HCT116 (cell line): ENCODE results near the gene RFTN1. TPM values are rescaled to one million over a fixed set of nuclear protein-coding genes. Genes with fewer than 3 reads are reported as not detected.

Experiments used
- ATAC-seq: fragments of 200-7000 bp; cut with Tn5 transposase; 2 replicates; pipeline ENCODE4 v1.9.1; 2020; ENCODE audit warnings: mild to moderate bottlenecking, moderate library complexity
- BruUV-seq: library from RNA; stranded (reverse); fragments of 400-500 nt; replicated peaks from 2 replicates; lab custom pipeline; 2021; lab: Mats Ljungman, UMichigan
- CTCF ChIA-PET: fragments of 300-600 bp; sonication (Branson Sonifier 250); formaldehyde crosslinking; loops from one replicate; lab custom pipeline; 2021; ENCODE audit warnings: antibody characterized with exemption; lab: Charles Lee
- POLR2A ChIA-PET: fragments of 300-600, 350-600 bp; sonication (Branson Sonifier 250); formaldehyde crosslinking; loops from one replicate; lab custom pipeline; 2021; ENCODE audit warnings: antibody characterized with exemption; lab: Charles Lee
- RAD21 ChIA-PET, 2 experiments: fragments of 300-600 bp; sonication (Branson Sonifier 250); formaldehyde crosslinking; loops; one replicate each; lab custom pipeline; 2023; ENCODE audit warnings: low total read pairs in 2 of 2; ENCODE audit not compliant: uncharacterized antibody in 2 of 2, unreplicated experiment in 2 of 2, low non-redundant PET in 1 of 2; lab: Charles Lee
- DNase-seq: peaks from one replicate; pipeline ENCODE4 v3.0.0-alpha.2; 2010; ENCODE audit warnings: low read depth, low spot score
- H2AFZ ChIP-seq: fragments of 200-600 bp; shearing (Covaris generic), sonication (generic); 2 replicates; pipeline ENCODE4 v1.6.1; 2017; ENCODE audit warnings: low read depth, mixed run types, mixed read lengths, antibody characterized with exemption, low read length; ENCODE audit not compliant: poor library complexity, severe bottlenecking
- H3K27ac ChIP-seq: 2 replicates; pipeline ENCODE4 v1.5.1; 2012; ENCODE audit warnings: low read depth, low read length
- H3K27me3 ChIP-seq: fragments of 200-600 bp; sonication (generic); 2 replicates; pipeline ENCODE4 v1.6.1; 2016; ENCODE audit warnings: mixed run types, low read length, mixed read lengths; ENCODE audit not compliant: insufficient read depth
- H3K36me3 ChIP-seq, 2 experiments: fragments of 200-500 bp in 1 of 2; fragments of 200-600 bp in 1 of 2; sonication (Bioruptor generic) in 1 of 2; sonication (generic) in 1 of 2; 2 replicates each; pipeline versions ENCODE4 v1.5.1 to v1.6.1; 2014 to 2016; ENCODE audit warnings: low read length in 2 of 2, inconsistent platforms in 1 of 2, mixed read lengths in 1 of 2, mixed run types in 1 of 2; ENCODE audit not compliant: insufficient read depth in 2 of 2, control insufficient read depth in 1 of 2
- H3K4me1 ChIP-seq, 2 experiments: fragments of 200-600 bp in 1 of 2; sonication (generic) in 1 of 2; 2 replicates each; pipeline versions ENCODE4 v1.5.1 to v1.6.1; 2012 to 2017; ENCODE audit warnings: low read length in 2 of 2, inconsistent platforms in 1 of 2, mild to moderate bottlenecking in 1 of 2, mixed read lengths in 1 of 2, mixed run types in 1 of 2, moderate library complexity in 1 of 2; ENCODE audit not compliant: insufficient read depth in 2 of 2, control insufficient read depth in 1 of 2
- H3K4me2 ChIP-seq: fragments of 200-600 bp; sonication (generic); 2 replicates; pipeline ENCODE4 v1.6.1; 2017; ENCODE audit warnings: mixed run types, low read length, mixed read lengths
- H3K4me3 ChIP-seq, 2 experiments: fragments of 200-600 bp in 1 of 2; sonication (generic) in 1 of 2; replicated peaks in 1 of 2; 2 replicates each; pipeline ENCODE4 v1.5.1; 2011 to 2016; ENCODE audit warnings: low read length in 2 of 2, control low read depth in 1 of 2, low read depth in 1 of 2, mild to moderate bottlenecking in 1 of 2, mixed read lengths in 1 of 2, mixed run types in 1 of 2
- H3K79me2 ChIP-seq: fragments of 200-600 bp; sonication (generic); 2 replicates; pipeline ENCODE4 v1.6.1; 2017; ENCODE audit warnings: mild to moderate bottlenecking, mixed run types, low read length, moderate library complexity, mixed read lengths; ENCODE audit not compliant: insufficient read depth
- H3K9ac ChIP-seq: fragments of 200-600 bp; sonication (generic); 2 replicates; pipeline ENCODE4 v1.6.1; 2016; ENCODE audit warnings: low read length, mixed read lengths
- H3K9me2 ChIP-seq: fragments of 200-600 bp; sonication (generic), shearing (Covaris generic); 2 replicates; pipeline ENCODE4 v1.6.1; 2017; ENCODE audit warnings: mixed run types, mild to moderate bottlenecking, moderate library complexity; ENCODE audit not compliant: insufficient read depth
- H3K9me3 ChIP-seq, 2 experiments: fragments of 200-500 bp in 1 of 2; fragments of 200-600 bp in 1 of 2; sonication (Bioruptor generic) in 1 of 2; sonication (generic) in 1 of 2; 2 replicates each; pipeline ENCODE4 v1.6.1; 2014 to 2017; ENCODE audit warnings: low read length in 2 of 2, mixed read lengths in 2 of 2, inconsistent platforms in 1 of 2, low read depth in 1 of 2, mild to moderate bottlenecking in 1 of 2, mixed run types in 1 of 2, moderate library complexity in 1 of 2; ENCODE audit not compliant: control insufficient read depth in 1 of 2, insufficient read depth in 1 of 2
- H4K20me1 ChIP-seq: fragments of 200-600 bp; sonication (generic), shearing (Covaris generic); 2 replicates; pipeline ENCODE4 v1.6.1; 2017; ENCODE audit warnings: mixed run types, mild to moderate bottlenecking, moderate library complexity; ENCODE audit not compliant: insufficient read depth
- CEBPB ChIP-seq: IDR thresholded peaks from 2 replicates; pipeline ENCODE4 v1.6.1; 2012; ENCODE audit warnings: low read depth
- ELF1 ChIP-seq: IDR thresholded peaks from 2 replicates; pipeline ENCODE4 v1.6.1; 2012; ENCODE audit warnings: low read depth, borderline replicate concordance
- EZH2 ChIP-seq: fragments of 200-600 bp; sonication (generic); IDR thresholded peaks from 2 replicates; pipeline ENCODE4 v1.6.1; 2017; ENCODE audit warnings: antibody characterized with exemption, mixed run types
- EZH2phosphoT487 ChIP-seq: fragments of 200-600 bp; IDR thresholded peaks from 2 replicates; pipeline ENCODE4 v1.6.1; 2018; ENCODE audit warnings: antibody characterized with exemption, borderline replicate concordance
- POLR2A ChIP-seq: IDR thresholded peaks from 2 replicates; pipeline ENCODE4 v1.7.0; 2011; ENCODE audit warnings: borderline replicate concordance; ENCODE audit not compliant: insufficient read depth, insufficient read length; ENCODE audit errors: extremely low read depth
- SIN3A ChIP-seq: IDR thresholded peaks from 2 replicates; pipeline ENCODE4 v1.6.1; 2012; ENCODE audit warnings: low read depth
- SP1 ChIP-seq: IDR thresholded peaks from 2 replicates; pipeline ENCODE4 v1.6.1; 2012; ENCODE audit warnings: low read depth
- TCF7L2 ChIP-seq: IDR thresholded peaks from 2 replicates; pipeline ENCODE4 v1.7.0; 2011; ENCODE audit warnings: borderline replicate concordance, inconsistent platforms; ENCODE audit not compliant: insufficient read depth, insufficient read length; ENCODE audit errors: extremely low read depth
- ZNF274 ChIP-seq: fragments of 200-500 bp; sonication (Bioruptor generic); IDR thresholded peaks from 2 replicates; pipeline ENCODE4 v1.6.1; 2014; ENCODE audit warnings: mild to moderate bottlenecking, low read depth, low read length, inconsistent platforms
- intact Hi-C: fragments of 100-400 bp; cut with micrococcal nuclease; formaldehyde crosslinking; loops from 2 replicates; pipeline ENCODE4 v1.10.0; 2022
- total RNA-seq: library from RNA; stranded (reverse); gene quantifications from one replicate; pipeline ENCODE4 v1.2.1, GENCODE V29; 2021; ENCODE audit not compliant: unreplicated experiment

The RFTN1 gene
- total RNA-seq, 1 experiment from 2014 or later: 3.9 TPM

GRCh38 chr3:16509721-16510619 lies 3.5 kb downstream of the RFTN1 start:
- Histone ChIP-seq H3K9me3 (no peaks in the 10 kb centered on the region), H3K36me3 (no peaks in the 10 kb centered on the region), H2AFZ (no peak overlapping the region), H3K9me2 (no peaks in the 10 kb centered on the region), H3K4me1 (peaks cover 0 to 12% of the 10 kb centered on the region in 2 experiments; a peak in 2 of 4 replicates), H3K79me2 (no peaks in the 10 kb centered on the region), H4K20me1 (no peaks in the 10 kb centered on the region), H3K27me3 (no peaks in the 10 kb centered on the region), H3K4me3 (no peak overlapping the region), H3K4me2 (no peak overlapping the region), H3K27ac (no peak overlapping the region), H3K9ac (no peak overlapping the region)
- ChIA-PET POLR2A (no interaction called here), RAD21 (no interaction called here), CTCF (no interaction called here)
- ATAC-seq (no peak), DNase-seq (no peak)
- no TSS peak for BruUV-seq
- intact Hi-C loops: no loop called here
- TF ChIP-seq TCF7L2: no peak
- no peak for TF ChIP-seq ZNF274
- TF ChIP-seq ELF1: no peak
- no peak for TF ChIP-seq SP1
- TF ChIP-seq EZH2: no peak

DNA sequence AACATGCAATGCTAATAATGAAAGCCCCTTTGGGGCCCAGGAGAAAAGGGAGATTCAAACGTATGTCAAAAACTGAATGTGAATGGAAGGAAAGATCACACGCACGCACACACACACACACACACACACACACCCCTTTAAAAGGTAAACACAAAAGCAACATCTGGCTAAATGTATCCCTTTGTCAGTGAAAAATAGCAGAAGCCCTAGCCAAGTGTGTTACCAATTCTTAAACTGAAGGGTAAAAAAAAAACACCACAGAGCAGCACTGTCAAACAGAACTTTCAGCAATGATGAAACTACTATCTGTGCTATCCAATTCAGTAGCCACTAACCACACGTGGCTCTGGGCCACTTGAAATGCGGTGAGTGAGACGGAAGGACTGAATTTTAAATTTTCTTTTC lies 4.9 kb downstream of the RFTN1 start:
- POLR2A ChIA-PET: no interaction called here
- BruUV-seq: no TSS peak
- no peaks in the 10 kb centered on the region for H3K79me2 ChIP-seq

More for the DNA sequence above, 4.9 kb downstream of the RFTN1 start:
- H3K9me2 ChIP-seq: no peaks in the 10 kb centered on the region
- H3K36me3 ChIP-seq: no peaks in the 10 kb centered on the region
- peaks cover 0 to 7% of the 10 kb centered on the region in 2 experiments; a peak in 2 of 4 replicates for H3K4me1 ChIP-seq
- CTCF ChIA-PET: no interaction called here
- H3K4me2 ChIP-seq: no peak overlapping the region
- H3K9ac ChIP-seq: no peak overlapping the region
- no peak for TF ChIP-seq POLR2A
- TF ChIP-seq SIN3A: no peak
- no peak for TF ChIP-seq EZH2phosphoT487
- TF ChIP-seq CEBPB: no peak
- intact Hi-C loops: no loop called here
- H3K4me3 ChIP-seq: no peak overlapping the region
- no peak for DNase-seq
- H4K20me1 ChIP-seq: no peaks in the 10 kb centered on the region
- H3K27ac ChIP-seq: no peak overlapping the region
- H3K27me3 ChIP-seq: no peaks in the 10 kb centered on the region
- RAD21 ChIA-PET: no interaction called here
- no peak for ATAC-seq
- H2AFZ ChIP-seq: no peak overlapping the region
- H3K9me3 ChIP-seq: no peaks in the 10 kb centered on the region
